GM12865 (cell line): Measurements from ENCODE around the gene CLEC4E.
"Not testable (repeated sequence)": the region's sequence is repeated elsewhere in the genome, so short reads cannot be mapped to it uniquely, and the experiment has no call there.

Source experiments
- DNase-seq: peaks from one replicate; pipeline ENCODE4 v3.0.0; 2010; ENCODE audit warnings: low read depth
- H3K4me3 ChIP-seq: 2 replicates; pipeline ENCODE4 v1.5.1; 2011; ENCODE audit warnings: mild to moderate bottlenecking, low read depth, low read length, control low read depth
- TF ChIP-seq, protein P1 (sequence below): IDR thresholded peaks from 2 replicates; pipeline ENCODE4 v1.5.1; 2011; ENCODE audit warnings: low read length, control low read depth, low read depth, inconsistent platforms; ENCODE audit not compliant: insufficient read depth; ENCODE audit errors: missing control alignments

The CLEC4E gene, protein sequence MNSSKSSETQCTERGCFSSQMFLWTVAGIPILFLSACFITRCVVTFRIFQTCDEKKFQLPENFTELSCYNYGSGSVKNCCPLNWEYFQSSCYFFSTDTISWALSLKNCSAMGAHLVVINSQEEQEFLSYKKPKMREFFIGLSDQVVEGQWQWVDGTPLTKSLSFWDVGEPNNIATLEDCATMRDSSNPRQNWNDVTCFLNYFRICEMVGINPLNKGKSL

DNA sequence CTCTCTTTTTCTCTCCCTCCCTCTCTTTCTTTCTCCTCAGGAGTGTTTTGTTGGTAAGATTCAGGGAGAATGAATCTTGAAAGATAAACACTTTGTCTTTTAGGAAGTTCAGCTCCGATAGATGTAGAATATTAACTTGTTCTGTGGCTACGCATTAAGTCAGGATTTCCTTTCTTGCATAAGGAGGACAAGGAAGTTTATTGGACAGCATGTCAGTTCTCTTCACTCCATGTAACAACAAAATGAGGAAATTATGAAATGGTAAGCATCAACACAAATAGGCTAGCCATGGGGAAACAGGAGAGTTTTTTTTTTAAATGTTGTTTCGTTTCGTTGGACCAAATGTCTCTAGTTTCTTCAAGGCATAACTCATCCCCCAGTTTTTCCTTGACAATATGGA lies at the start of gene CLEC4E:
Gene CLEC4E, minus strand, starts transcription at position 75 of the 400 bp plus-strand sequence. CDS start 108 bp downstream, outside the sequence.
- not testable (repeated sequence) for DNase-seq, H3K4me3 ChIP-seq

DNA sequence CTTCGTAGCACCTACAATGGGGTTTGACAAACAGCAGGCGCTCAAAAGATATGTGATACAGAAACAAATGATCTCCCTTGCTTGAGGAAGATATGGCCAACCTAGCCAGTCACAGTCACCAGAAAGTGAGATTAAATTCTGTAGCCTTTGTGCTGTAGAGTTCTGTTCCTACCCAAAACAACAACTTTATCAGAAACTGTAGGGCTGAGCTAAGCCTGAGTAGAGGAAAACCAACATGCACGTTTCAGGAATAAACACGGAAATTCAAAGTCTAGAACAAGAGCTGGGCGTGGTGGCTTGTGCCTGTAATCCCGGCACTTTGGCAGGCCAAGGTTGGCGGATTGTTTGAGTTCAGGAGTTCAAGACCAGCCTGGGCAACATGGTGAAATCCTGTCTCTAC lies 49.0 kb upstream of the CLEC4E start:
- H3K4me3 ChIP-seq: no peak overlapping the region
- DNase-seq: no peak
- TF ChIP-seq, protein P1, sequence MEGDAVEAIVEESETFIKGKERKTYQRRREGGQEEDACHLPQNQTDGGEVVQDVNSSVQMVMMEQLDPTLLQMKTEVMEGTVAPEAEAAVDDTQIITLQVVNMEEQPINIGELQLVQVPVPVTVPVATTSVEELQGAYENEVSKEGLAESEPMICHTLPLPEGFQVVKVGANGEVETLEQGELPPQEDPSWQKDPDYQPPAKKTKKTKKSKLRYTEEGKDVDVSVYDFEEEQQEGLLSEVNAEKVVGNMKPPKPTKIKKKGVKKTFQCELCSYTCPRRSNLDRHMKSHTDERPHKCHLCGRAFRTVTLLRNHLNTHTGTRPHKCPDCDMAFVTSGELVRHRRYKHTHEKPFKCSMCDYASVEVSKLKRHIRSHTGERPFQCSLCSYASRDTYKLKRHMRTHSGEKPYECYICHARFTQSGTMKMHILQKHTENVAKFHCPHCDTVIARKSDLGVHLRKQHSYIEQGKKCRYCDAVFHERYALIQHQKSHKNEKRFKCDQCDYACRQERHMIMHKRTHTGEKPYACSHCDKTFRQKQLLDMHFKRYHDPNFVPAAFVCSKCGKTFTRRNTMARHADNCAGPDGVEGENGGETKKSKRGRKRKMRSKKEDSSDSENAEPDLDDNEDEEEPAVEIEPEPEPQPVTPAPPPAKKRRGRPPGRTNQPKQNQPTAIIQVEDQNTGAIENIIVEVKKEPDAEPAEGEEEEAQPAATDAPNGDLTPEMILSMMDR: no peak

DNA sequence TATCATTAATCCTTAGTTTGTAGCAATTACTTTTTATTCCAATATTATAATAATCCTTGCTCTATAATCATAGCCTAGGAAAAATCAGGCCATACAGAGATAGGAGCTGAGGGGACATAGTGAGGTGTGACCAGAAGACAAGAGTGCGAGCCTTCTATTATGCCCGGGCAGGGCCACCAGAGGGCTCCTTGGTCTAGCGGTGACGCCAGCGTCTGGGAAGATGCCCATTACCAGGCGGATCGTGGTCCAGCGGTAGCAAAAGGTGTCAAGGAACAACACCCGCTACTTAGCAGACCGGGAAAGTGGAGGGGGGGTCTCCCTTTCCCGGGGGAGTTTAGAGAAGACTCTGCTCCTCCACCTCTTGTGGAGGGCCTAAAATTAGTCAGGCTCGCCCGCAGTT lies 43.8 kb upstream of the CLEC4E start:
- H3K4me3 ChIP-seq, DNase-seq: not testable (repeated sequence)

DNA sequence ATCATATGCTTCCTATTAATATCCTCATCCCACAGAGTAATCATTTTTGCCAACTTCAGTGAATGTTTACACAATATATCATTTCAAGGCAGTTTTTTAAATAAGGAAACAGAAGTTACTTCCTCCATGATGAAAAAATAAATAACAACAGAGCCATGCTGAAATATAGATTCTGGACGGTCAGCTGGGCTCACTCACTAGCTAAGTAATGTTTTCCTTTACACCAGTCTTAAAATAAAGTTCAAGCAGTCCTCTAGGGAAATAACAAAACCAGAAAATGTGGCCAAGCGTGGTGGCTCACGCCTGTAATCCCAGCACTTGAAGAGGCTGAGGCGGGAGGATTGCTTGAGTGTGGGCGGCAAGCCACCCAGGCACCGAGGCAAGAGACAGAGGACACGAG lies 43.3 kb upstream of the CLEC4E start:
- TF ChIP-seq, protein P1: no peak
- DNase-seq: no peak
- no peak overlapping the region for H3K4me3 ChIP-seq

DNA sequence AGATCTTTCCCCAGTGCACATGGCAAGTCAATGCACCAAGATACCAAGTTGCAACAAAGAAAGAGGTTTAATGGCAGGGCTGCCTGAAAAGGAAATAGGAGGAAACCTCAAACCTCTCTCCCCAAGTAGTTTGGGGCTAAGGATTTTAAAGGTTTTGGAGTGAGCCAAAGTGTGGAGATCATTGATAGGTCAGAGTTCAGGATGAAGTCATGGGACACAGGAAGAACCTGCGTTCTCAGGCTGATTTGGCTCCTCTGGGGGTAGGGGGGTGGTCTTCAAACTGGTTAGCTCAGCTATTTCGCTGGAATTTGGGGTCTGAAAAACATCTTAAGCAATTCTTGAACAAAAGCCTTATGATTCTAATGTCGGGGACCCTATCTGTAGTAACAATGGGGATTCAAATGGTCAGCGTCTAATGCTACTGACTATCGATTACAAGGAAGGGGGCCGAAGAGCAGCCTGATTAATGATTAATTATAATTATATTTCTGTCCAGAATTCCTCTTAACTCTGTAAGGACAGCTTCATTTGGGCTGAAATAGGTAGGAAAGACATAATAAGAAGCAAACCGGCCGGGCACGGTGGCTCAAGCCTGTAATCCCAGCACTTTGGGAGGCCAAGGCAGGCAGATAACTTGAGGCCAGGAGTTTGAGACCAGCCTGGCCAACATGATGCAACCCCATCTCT lies 40.5 kb upstream of the CLEC4E start:
- TF ChIP-seq, protein P1: no peak
- H3K4me3 ChIP-seq: no peak overlapping the region
- no peak for DNase-seq

DNA sequence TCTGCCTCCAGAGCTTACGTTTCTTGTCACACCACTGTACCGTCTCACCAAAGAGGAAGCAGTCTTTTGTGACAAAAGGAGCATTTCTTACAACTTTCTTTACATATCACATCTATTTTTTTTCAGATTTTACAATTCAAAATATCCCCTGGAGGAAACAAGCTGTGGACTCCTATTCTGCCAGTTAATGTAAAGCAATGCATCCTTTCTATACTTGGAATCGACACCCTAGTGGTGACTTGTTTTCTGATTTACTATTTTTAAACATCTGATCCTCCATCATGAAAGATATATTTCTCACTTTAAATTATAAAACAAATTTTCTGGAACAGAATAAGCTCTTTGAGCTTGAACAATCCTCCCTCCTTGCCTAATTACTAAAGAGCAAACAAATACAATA lies 37.2 kb upstream of the CLEC4E start:
- no peak for DNase-seq
- TF ChIP-seq, protein P1: no peak
- no peak overlapping the region for H3K4me3 ChIP-seq

DNA sequence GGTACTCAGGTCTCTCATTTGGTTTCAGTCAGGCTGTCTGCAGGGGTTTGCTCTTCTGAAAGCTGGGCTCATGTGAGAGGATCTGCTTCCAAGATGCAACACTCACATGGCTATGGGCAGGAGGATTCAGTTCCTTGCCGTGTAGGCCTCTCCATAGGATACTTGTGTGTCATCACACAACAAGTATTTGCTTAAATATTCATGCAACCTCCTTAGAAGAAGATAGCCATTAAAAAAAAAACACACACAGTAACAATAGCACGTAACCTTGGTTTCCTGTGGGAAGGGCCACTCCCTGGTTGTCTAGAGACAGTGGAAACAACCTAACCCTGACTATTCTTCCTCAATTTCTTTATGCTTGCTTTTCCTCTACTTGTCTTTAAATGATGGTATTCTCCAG lies 31.8 kb upstream of the CLEC4E start:
- DNase-seq: no peak
- TF ChIP-seq, protein P1: no peak
- H3K4me3 ChIP-seq: no peak overlapping the region

DNA sequence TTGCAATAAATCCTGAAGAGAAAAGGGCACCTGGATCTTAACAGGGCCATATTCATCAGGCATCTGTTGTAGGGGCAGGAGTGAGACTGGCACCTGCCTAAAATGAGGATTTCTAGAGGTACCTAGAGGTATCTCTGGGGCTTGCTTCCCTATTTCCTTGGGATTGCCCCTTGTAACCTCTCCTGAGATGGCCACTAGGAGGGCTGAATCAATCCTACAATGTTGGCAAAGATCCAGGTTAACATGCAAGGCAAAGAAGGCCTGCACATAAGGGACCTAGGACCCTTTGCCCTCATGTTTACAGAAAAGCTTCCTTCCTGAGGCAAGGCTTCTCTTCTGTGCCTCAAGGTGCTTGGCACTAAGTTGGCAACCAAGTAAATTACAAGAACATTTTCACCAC lies 25.8 kb upstream of the CLEC4E start:
- H3K4me3 ChIP-seq: no peak overlapping the region
- TF ChIP-seq, protein P1: no peak
- DNase-seq: no peak

DNA sequence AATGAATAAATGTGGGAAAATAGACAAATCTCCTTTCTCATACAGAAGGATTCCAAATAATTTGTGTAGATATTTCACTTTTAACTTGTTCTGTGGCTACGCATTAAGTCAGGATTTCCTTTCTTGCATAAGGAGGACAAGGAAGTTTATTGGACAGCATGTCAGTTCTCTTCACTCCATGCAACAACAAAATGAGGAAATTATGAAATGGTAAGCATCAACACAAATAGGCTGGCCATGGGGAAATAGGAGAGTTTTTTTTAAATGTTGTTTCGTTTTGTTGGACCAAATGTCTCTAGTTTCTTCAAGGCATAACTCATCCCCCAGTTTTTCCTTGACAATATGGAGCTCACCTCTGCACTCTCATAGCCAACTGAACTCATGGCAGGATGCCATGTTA lies 25.3 kb upstream of the CLEC4E start:
- not testable (repeated sequence) for H3K4me3 ChIP-seq, DNase-seq
